Thoracic aorta (tissue), 2 donors: ENCODE measurements around the gene OXCT1. TPM values are rescaled to one million over a fixed set of nuclear protein-coding genes. Genes with fewer than 3 reads are reported as not detected.

Source experiments
- ATAC-seq: fragments of 150-250 bp; one replicate; pipeline ENCODE4 v1.8.0; 2017; ENCODE audit warnings: low read depth; ENCODE audit not compliant: insufficient number of reproducible peaks, low FRiP score
- DNase-seq: peaks from one replicate; pipeline ENCODE4 v3.0.0-alpha.2; 2020; ENCODE audit warnings: low spot score
- H3K27ac ChIP-seq, 2 donors: fragments of 200-600 bp; sonication (generic); 1 replicate in 1 of 2; 2 replicates in 1 of 2; pipeline ENCODE4 v1.5.1; 2016; ENCODE audit warnings: mild to moderate bottlenecking in 2 of 2, moderate library complexity in 2 of 2
- H3K27me3 ChIP-seq: fragments of 200-600 bp; sonication (generic); replicated peaks from 2 replicates; pipeline ENCODE4 v1.6.0; 2016; ENCODE audit warnings: mild to moderate bottlenecking; ENCODE audit not compliant: insufficient read depth
- H3K36me3 ChIP-seq: fragments of 200-600 bp; sonication (generic); one replicate; pipeline ENCODE4 v1.5.1; 2016
- H3K4me1 ChIP-seq, 2 donors: fragments of 200-600 bp; sonication (generic); 1 replicate in 1 of 2; 2 replicates in 1 of 2; pipeline versions ENCODE4 v1.5.1 to v1.6.0; 2016; ENCODE audit warnings: low read depth in 2 of 2, mild to moderate bottlenecking in 1 of 2; ENCODE audit not compliant: control insufficient read depth in 1 of 2
- H3K4me3 ChIP-seq: fragments of 200-600 bp; sonication (generic); 2 replicates; pipeline ENCODE4 v1.5.1; 2016; ENCODE audit warnings: mild to moderate bottlenecking
- H3K9me3 ChIP-seq: fragments of 200-600 bp; sonication (generic); 2 replicates; pipeline ENCODE4 v1.5.1; 2016
- CTCF ChIP-seq: fragments of 200-600 bp; sonication (generic); IDR thresholded peaks from one replicate; pipeline ENCODE4 v1.5.1; 2019; ENCODE audit warnings: antibody characterized with exemption
- total RNA-seq, 2 donors: library from RNA; depleted of rRNA; stranded (reverse); fragments of >200 nt; gene quantifications; one replicate each; pipeline versions ENCODE4 v1.1.0 to v1.2.3, GENCODE V29; 2016

Gene OXCT1
- total RNA-seq, 2 donors from 2014 or later: 19.6 to 30.6 TPM

GRCh38 chr5:41858890-41859289 is 11.3 kb downstream of the OXCT1 start:
- no peak overlapping the region for H3K27ac ChIP-seq
- DNase-seq (no peak), ATAC-seq (no peak)
- peaks cover 0 to under 1% of the 10 kb centered on the region in 2 donors for H3K4me1 ChIP-seq
- no peaks in the 10 kb centered on the region for H3K27me3 ChIP-seq
- peaks cover 13% of the 10 kb centered on the region for H3K36me3 ChIP-seq
- no peak overlapping the region for H3K4me3 ChIP-seq
- TF ChIP-seq CTCF: no peak
- H3K9me3 ChIP-seq: no peaks in the 10 kb centered on the region

GRCh38 chr5:41857989-41858388 is 12.2 kb downstream of the OXCT1 start:
- ATAC-seq (no peak), DNase-seq (no peak)
- Histone ChIP-seq H3K4me1 (no peaks in the 10 kb centered on the region), H3K27me3 (no peaks in the 10 kb centered on the region), H3K9me3 (no peaks in the 10 kb centered on the region), H3K4me3 (no peak overlapping the region), H3K36me3 (peaks cover 13% of the 10 kb centered on the region), H3K27ac (no peak overlapping the region)
- TF ChIP-seq CTCF: no peak

GRCh38 chr5:41856644-41857491 is 13.4 kb downstream of the OXCT1 start:
- no peaks in the 10 kb centered on the region for H3K9me3 ChIP-seq
- ATAC-seq (peak; percentile 88), DNase-seq (no peak)
- H3K27ac ChIP-seq: peak overlapping the region in 1 of 2 donors; percentile 23
- no peaks in the 10 kb centered on the region for H3K4me1 ChIP-seq
- peaks cover 21% of the 10 kb centered on the region for H3K36me3 ChIP-seq
- TF ChIP-seq CTCF: peak; percentile 79
- no peaks in the 10 kb centered on the region for H3K27me3 ChIP-seq
- H3K4me3 ChIP-seq: no peak overlapping the region

- no peaks in the 10 kb centered on the region for H3K27me3 ChIP-seq
- no peak for DNase-seq
- no peak overlapping the region for H3K27ac ChIP-seq
- H3K36me3 ChIP-seq: peaks cover 34% of the 10 kb centered on the region
- no peak overlapping the region for H3K4me3 ChIP-seq
- no peak for ATAC-seq
- H3K9me3 ChIP-seq: no peaks in the 10 kb centered on the region
- no peaks in the 10 kb centered on the region for H3K4me1 ChIP-seq
- no peak for TF ChIP-seq CTCF
These were observed 17.9 kb downstream of the OXCT1 start for GRCh38 chr5:41852293-41852692.

GRCh38 chr5:41851116-41851515 is 19.1 kb downstream of the OXCT1 start:
- peaks cover 34% of the 10 kb centered on the region for H3K36me3 ChIP-seq
- no peak for ATAC-seq

More at GRCh38 chr5:41851116-41851515, 19.1 kb downstream of the OXCT1 start:
- H3K27me3 ChIP-seq: no peaks in the 10 kb centered on the region
- H3K9me3 ChIP-seq: no peaks in the 10 kb centered on the region
- no peak for DNase-seq
- H3K4me1 ChIP-seq: no peaks in the 10 kb centered on the region
- no peak for TF ChIP-seq CTCF
- H3K4me3 ChIP-seq: no peak overlapping the region
- H3K27ac ChIP-seq: no peak overlapping the region
